GM21737 (cell line): Measurements from ENCODE around the gene PDE3B.
A peak's percentile ranks its signal among the peaks of the same experiment; 100 is the strongest.
"Not testable (repeated sequence)": the region's sequence is repeated elsewhere in the genome, so short reads cannot be mapped to it uniquely, and the experiment has no call there.

ENCODE experiments used
- ATAC-seq: cut with Tn5 transposase; IDR thresholded peaks from one replicate; pipeline ENCODE4 v1.9.1; 2021; ENCODE audit warnings: mild to moderate bottlenecking, moderate library complexity; ENCODE audit not compliant: unreplicated experiment

The PDE3B gene

DNA sequence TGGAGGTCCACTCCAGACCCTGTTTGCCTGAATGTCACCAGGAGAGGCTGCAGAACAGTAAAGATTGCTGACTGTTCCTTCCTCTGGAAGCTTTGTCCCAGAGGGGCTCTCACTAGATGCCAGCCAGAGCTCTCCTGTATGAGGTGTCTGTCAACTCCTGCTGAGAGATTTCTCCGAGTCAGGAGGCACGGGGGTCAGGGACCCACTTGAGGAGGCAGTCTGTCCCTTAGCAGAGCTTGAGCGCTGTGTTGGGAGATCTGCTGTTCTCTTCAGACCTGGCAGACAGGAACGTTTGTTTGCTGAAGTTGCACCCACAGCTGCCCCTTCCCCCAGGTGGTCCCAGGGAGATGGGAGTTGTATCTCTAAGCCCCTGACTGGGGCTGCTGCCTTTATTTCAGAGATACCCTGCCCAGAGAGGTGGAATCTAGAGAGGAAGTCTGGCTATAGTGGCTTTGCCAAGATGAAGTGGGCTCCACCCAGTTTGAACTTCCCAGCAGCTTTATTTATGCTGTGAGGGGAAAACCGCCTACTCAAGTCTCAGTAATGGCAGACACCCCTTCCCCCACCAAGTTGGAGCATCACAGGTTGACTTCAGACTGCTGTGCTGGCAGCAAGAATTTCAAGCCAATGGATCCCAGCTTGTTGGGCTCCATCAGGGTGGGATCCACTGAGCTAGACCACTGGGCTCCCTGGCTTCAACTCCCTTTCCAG lies 99.4 kb downstream of the PDE3B start:
- no peak for ATAC-seq

DNA sequence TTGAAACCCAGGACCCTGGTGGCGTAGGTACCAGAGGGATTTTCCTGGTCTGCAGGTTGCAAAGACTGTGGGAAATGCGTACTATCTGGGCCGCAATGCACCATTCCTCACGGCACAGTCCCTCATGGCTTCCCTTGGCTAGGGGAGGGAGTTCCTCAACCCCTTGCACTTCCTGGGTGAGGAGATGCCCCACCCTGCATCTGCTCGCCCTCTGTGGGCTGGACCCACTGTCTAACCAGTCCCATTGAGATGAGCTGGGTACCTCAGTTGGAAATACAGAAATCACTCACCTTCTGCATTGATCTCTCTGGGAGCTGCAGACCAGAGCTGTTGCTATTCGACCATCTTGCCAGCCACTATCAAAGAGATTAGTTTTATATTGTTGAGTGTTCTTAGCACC lies 100.1 kb downstream of the PDE3B start:
- not testable (repeated sequence) for ATAC-seq

DNA sequence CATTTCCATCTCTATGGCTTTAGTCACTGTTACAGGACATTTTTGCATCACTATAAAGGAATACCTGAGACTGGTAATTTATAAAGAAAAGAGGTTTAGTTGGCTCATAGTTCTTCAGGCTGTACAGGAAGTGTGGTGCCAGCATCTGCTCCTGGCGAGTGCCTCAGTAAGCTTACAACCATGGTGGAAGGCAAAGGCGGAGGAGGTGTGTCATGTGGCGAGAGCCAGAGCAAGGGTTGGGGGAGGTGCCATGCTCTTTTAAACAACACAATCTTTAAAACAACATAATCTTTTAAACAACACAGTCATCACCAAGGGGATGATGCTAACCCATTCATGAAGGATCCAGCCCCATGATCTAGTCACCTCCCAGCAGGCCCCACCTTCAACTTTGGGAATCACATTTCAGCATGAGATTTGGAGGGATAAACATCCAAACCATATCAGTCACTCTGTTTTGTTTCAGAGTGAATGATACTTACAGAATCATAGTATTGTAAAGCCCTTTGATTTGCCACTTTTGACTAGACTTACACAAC lies 103.3 kb downstream of the PDE3B start:
- no peak for ATAC-seq

DNA sequence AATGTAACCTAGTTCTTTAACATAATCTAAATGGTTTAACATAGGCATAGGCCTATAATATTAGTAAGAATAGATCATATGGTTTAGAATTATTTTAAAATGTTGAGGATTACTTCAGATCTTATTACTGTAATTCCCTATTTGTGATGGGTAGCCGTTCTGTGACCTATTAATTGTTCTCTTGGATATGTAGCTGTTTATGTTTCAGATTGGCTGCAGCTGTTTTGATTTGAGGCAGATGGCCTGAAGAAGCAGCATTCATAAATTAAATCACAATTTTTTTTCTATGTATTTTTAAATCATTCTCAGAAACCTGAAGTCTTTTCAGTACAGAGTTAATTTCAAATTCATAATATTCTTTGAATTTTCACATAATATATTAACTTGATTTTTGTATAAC lies 104.5 kb downstream of the PDE3B start:
- no peak for ATAC-seq

DNA sequence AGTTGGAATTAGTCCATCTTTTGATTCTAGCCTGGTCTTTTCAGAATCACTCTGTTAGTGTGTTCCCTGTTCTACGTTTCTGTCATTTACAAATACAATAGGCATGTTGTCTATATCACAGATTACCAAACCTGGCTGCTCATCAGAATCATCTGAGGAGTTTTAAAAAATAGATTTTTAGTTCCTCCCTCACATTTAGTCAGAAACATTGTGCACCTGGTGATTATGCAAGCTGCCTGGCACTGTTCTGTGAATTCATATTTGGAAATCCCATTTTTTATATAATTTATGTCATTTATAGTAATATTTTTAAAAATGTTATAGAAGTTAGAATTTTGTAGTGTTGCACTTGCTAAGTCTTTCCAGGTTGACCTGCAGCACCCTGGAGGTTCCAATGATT lies 107.3 kb downstream of the PDE3B start:
- ATAC-seq, result no peak

DNA sequence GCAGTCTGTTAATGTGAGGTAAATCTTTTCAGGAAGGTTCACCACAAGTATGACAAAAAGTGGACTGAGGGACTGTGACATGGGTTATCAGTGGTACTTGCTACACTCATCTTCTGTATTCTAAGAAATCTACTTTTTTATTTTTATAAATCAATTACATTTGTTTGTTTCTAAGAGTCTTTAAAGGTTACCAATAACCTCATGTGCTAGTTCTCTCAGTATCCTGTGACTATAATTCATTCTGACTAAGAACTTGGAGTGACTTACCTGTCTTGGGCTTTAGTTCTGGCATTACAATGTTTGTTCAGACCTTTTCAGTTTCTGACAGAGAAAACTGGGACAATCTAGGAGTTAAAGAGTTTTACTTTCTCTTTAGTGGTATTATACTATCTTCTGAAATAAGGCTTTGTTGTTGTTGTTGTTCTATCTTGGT lies 108.4 kb downstream of the PDE3B start:
- no peak for ATAC-seq

DNA sequence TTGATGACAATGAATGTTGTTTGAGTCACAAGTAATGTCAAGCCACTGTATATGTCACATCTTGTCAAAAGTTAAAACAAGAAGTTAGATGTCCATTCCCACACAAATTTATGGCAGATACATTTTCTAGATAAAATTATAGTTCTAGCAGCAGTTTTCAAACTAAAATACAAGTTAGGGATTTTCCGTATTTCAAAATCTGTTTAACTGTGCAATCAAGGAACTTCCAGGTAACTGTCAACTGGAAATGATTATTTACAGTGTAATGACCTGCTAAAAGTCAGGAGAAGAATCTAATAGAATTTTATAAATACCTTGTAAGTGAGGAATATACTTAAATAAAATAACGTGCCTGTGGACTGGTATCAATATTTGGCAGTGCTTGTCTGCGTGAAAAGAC lies 111.5 kb downstream of the PDE3B start:
- ATAC-seq, result no peak

DNA sequence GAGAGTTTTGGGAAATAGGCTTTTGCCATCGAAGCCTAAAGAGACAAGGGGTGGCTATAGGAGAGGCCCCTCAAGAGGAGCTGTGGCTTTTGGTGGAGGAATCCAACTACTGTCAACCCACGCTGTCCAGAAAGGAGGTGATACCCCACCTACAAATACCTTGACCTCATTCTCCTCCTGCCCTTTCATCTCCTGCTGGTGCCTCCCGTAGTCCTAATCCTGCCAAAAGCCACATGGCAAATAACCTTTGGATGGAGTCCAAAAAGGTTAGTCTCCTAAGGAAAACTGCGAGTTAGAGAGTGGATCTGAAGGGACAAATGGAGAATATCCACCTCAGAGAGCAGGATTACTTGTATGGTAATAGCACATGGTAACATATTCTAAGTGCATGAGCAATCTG lies 112.7 kb downstream of the PDE3B start:
- ATAC-seq, result no peak

DNA sequence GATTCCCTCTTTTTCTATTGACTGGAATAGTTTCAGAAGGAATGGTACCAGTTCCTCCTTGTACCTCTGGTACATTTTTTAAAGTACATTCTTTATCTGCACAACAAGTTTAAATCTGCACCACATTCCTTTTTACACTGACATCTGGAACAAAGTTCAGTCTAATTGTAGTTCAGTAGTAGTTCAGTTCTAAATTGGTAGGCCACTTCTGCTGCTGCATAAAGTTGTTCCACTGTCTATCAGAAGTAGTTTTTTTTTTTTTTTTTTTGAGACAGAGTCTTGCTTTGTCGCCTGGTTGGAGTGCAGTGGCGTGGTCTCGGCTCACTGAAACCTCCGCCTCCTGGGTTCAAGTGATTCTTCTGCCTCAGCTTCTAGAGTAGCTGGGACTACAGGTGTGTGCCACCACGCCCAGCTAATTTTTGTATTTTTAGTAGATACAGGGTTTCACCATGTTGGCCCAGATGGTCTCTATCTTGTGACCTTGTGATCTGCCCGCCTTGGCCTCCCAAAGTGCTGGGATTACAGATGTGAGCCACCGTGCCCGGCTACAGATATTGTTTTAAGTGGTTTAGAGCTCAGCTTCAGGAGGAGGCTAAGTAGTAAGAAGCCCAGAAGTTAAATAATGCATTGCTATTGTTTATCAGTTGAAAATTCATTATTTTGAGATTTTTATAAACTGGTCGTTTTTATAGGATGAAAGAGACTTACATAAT lies 115.9 kb downstream of the PDE3B start:
- ATAC-seq, result not testable (repeated sequence)

DNA sequence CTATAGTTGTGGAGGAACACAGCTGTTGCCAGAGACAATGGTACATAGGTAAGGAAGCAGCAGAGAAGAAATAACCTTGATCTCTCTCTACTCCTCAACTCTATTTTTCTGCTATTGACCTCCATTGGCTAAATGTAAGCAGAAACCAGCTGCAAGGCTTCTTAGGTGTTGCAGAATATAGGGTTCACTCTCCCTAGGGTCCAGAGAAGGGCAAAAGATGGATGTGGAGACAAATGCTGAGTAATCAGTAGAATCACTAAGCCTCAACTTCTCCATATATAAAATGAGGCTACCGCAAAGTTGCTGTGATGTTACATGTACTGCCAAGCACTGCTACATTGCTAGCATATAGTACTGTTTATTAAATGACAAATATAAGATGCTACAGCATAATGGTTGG lies 120.6 kb downstream of the PDE3B start:
- ATAC-seq, result no peak

DNA sequence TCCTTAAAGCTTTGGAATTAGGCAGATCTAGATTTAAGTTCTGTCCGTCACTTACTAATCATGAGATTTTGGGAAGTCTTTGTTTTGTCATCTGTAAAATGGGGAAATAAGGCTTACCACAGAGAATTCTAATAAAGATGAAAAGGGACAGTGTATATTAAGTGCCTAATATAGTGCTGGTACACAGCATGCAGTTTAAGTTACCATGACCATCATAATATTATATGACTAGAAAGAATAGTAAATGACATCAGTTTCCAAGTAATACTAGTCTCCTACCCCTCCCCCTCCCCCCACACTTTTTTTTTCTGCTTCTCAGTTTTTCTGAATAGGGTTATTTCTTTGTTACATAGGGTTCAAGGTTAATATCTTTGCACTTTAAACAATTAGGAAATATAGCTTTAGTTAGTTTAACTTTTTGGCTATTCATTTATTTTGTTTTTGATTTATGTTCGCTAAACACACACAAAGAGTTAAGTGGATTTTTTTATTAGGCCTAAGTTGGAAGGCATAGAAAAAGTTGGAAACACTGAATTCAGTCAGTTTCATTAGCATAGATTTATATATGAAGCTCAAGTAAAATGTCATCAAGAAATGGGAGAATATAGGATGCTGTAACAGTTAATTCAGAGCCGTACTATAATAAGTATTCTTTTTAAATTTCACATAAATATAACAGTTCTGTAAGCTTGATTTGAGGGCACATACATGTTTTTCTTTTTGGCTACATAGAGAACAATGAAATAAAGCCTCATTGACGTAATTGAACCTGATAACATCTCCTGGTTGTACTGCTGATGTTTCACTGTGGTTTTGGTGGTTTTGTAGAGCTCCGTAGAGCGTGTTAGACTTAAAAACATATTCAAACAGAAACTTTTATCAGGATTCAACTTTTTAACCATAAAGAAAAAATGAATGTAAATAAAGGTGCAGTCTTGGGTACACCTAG lies 121.2 kb downstream of the PDE3B start:
- peak; percentile 80 for ATAC-seq

DNA sequence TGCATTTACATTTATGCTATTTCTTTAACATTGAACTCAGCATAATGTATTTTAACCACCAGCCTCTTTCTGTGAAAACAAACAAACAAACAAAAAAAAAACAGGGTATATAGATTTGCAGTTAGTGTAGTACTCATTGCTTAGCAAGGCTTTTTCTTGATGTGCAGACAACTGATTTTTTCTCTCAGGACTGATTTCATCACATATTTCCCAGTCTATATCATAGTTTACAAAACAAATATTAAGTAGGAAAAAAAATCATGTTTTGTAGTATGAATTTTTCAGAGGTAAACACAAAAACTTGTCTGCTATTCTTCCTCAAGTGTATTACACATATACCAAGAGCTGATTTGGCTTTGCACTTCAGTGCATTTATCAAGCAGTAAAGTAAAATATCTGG lies 123.0 kb downstream of the PDE3B start:
- ATAC-seq, result no peak

DNA sequence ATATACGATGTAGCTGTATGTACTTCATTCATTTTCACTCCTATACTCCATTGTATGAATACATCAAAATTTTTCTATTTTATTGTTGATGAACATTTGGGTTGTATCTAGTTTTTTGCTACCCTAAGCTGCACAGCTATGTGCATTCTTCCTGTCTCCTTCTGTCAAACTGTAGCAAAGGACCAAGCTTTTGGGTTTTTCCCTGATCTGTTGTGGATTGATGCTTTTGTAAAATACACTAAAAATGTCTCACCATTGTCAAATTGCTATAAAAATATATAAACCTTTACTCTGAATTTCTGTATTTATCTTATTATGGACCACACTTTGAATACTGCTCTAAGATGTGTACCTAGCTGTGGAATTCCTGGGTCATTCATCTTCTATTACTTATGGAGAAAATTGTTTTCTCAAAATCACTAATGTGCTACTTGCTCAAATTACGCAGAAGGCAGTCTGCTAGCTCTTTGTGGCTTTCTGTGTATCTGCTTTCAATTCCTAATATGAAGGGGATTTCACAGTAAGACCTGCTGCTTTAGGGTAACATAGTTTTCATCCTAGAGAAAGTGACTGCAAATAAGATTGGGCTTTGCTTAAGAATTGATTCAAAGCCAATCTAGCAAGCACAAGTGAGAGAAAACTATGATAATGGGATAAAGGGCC lies 125.1 kb downstream of the PDE3B start:
- ATAC-seq, result no peak

DNA sequence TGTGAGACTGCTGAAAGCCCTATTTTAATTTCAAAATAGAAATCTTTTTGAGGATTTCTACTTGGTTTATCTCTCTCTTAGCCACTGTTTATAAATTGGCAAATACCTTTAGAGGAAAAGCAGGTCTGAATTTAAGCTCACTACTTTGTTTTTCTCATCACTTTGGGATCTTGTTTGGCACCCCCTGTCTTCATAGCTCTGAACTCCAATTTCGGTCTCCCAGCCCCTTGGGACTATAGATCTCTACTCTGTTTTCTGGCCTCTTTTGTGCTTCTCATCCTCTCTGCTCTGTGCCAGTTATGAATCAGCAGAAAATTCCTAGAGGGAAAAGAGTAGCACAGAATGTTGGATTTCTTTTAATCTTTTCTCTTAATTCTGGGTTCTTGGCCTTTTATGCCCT lies 130.2 kb downstream of the PDE3B start:
- ATAC-seq, result no peak

DNA sequence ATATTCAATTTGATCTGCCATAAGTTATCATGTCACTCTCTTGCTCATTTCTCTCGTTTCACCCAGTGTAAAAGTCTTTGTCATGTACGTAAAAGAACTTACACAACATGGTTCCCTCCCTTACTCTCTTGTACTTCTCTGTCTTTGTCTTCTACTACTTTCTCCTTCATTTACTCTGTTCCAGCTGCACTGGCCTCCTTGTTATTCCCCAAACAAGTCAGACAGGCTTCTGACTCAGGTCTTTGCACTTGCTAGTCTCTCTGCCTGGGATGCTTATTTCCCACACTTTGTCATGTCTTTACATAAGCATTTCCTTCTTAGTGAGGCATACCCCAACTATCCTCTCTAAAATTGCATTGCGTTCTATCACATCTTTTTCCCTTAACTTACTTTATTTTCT lies 131.1 kb downstream of the PDE3B start:
- ATAC-seq, result no peak

DNA sequence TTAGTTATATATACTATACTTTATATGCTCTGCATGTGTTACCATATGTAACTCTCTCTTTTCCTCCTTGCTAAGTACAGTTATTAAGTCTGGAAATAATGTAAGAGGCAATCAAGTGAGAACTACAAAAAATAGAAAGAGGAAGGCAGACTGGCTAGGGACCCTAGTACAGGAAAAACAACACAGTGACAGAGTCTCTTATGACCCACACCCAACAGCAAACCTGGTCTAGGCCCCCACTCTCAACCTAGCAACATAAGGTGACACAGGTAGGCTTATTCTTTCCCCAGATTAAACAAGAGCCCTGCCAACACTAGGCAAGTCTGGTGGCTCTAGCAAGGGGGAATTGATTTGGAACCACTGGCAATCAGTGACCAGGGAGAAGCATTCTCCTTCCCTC lies 132.3 kb downstream of the PDE3B start:
- no peak for ATAC-seq

DNA sequence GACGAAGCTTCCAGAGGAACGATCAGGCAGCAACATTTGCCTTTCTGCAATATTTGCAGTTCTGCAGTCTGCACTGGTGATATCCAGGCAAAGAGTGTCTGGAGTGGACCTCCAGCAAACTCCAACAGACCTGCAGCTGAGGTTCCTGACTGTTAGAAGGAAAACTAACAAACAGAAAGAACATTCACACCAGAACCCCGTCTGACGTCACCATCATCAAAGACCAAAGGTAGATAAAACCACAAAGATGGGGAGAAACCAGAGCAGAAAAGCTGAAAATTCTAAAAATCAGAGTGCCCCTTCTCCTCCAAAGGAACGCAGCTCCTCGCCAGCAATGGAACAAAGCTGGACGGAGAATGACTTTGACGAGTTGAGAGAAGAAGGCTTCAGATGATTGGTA lies 134.9 kb downstream of the PDE3B start:
- not testable (repeated sequence) for ATAC-seq

DNA sequence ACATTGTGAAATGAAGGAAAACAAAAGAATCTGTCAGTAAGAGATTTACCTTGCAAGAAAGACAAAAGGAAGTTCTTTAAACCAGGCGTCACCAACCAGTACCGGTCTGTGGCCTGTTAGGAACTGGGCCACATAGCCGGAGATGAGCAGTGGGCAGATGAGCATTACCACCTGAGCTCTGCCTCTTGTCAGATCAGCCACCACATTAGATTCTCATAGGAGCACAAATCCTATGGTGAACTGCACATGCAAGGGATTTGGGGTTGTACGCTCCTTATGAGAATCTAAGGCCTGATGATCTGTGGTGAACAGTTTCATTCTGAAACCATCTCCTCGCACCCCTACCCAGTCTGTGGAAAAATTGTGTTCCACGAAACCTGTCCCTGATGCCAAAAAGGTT lies 140.2 kb downstream of the PDE3B start:
- ATAC-seq, result no peak

DNA sequence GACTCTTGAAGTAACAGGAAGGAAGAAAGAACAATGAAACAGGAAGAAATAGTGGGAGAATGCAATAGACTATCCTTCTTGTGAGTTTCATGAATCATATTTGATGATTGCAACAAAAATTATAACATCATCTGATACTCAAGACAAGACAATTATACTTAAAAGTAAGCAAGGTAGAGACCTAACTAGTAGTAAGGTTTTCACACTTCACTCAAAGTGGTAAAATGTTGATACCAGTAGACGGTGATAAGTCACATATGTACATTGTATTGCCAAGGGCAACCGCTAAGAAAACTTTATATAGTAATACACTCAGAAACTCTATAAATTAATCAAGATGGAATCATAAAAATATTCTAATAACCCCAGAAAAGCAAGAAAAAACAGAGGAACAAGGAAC lies 140.6 kb downstream of the PDE3B start:
- no peak for ATAC-seq

DNA sequence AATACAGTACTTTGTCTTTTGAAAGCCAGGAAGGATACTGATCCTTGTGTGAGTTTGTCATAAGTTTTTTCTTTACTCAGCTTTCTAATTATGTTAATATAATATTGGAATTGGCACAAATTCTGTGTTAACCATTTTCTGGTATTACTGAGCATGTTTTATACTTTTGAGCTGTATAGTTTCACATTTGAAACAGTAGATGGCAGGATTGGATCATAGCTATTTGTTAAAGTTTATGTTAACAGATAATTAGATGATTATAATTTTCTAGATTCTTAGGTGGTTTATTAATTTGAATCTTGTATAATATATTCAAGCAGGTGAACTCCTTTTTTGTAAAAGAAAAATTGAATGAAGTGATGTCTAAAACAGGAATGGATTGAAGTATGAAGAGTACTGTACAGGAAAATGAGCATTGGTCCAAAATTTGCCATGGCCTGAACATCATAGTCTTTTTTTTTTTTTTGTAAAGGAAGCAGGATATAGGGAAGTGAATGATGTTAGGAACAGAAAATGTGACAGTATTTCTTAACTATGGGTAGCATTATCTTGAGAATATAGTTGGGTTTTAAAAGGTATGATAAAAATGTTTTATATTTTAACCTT lies 146.4 kb downstream of the PDE3B start:
- no peak for ATAC-seq
